22Rv1 (cell line): ENCODE results near the gene FLCN.

Experiments
- CTCF ChIP-seq: fragments of 450-650 bp; IDR thresholded peaks from 2 replicates; pipeline ENCODE4 v1.5.1; 2017; ENCODE audit warnings: mild to moderate bottlenecking
- ZFX ChIP-seq: fragments of 450-650 bp; IDR thresholded peaks from 2 replicates; pipeline ENCODE4 v1.6.1; 2017; ENCODE audit warnings: antibody characterized with exemption, borderline replicate concordance

- no peak for TF ChIP-seq CTCF
- TF ChIP-seq ZFX, result no peak
These were observed 2.9 kb upstream of the FLCN start for GRCh38 chr17:17239832-17240231.
